HG03342 (cell line): Measurements from ENCODE around the gene OR5AN1.
"Not testable (repeated sequence)": the region's sequence is repeated elsewhere in the genome, so short reads cannot be mapped to it uniquely, and the experiment has no call there.

Source experiments
- ATAC-seq: cut with Tn5 transposase; IDR thresholded peaks from one replicate; pipeline ENCODE4 v1.9.1; 2021; ENCODE audit warnings: mild to moderate bottlenecking, moderate library complexity; ENCODE audit not compliant: unreplicated experiment

OR5AN1 gene, protein sequence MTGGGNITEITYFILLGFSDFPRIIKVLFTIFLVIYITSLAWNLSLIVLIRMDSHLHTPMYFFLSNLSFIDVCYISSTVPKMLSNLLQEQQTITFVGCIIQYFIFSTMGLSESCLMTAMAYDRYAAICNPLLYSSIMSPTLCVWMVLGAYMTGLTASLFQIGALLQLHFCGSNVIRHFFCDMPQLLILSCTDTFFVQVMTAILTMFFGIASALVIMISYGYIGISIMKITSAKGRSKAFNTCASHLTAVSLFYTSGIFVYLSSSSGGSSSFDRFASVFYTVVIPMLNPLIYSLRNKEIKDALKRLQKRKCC

DNA sequence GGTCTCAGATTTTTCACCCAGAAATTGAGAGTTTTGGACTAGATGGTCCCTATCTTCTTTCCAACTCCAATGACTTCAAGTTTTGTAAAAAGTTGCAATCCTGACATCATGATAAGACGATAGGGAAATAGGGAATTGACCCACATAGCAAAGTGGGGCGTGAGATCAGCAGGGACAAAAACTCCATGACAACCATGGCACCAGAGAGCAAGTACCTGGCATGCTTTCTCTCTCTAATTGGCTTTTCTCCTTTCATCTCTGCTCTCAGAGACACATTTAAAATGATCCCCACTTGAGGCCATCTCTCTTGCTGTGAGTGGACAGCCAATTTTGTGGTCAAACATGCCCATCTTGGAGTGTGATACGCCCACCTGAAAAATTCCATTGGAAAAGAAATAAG, at the start of gene OR5AN1:
TSS of gene OR5AN1 (plus strand) at position 301 of the 400 bp plus-strand sequence. CDS start 5,564 bp downstream, outside the sequence.
- ATAC-seq: no peak

DNA sequence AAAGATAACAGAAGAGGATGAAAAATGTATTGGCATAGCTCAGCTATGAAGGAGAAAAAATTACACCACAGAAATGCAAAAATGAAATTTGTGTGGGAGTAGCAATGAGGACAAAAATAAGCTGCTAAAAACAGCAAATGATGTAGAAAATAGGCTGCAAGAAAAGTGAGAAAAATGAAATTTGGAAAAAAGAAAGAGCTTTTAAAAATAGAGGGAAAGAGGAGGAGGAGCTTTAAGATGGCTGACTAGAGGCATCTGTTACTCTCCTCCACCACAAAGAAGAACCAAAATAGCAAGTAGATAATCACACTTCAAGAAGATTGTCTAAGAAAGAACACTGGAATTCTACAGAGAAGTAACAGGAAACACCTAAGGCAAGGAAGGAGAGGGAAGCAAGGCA, 23.7 kb upstream of the OR5AN1 start:
- ATAC-seq: no peak

DNA sequence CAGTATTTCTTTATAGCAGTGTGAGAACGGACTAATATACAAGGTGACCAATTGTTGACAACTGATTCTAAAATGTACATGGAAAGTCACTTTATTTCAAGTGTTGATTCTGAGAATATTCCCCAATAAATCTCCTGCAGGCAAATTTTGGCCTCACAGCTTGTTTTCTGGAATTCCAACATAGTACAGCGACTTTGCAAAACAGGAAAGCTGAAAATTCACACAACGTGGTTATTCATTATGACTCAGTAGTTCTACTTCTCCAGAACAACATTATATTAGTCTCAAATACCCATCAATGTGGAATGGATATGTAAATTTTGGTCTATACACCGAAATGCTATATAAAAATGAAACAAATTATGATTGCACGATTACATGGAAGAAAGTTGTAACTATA, 22.5 kb upstream of the OR5AN1 start:
- ATAC-seq: no peak

DNA sequence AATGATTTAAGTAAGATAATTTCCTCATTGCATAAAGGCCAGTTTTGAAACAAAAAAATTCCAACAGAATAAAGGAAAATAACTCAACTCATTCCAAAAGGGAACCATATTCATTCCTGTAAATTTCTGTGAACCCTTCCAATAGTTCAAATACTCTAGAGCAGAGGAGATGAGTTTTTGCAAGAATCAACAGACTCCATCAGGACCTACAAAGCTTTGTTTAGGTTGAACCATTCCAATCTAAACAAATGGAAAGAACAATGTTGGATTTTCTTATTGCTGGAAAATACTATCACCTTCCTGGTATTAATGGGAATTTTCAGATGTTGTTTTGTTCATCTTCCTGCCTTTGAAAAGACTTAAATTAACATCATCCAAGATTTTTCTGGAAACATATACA, 21.8 kb upstream of the OR5AN1 start:
- ATAC-seq: no peak

DNA sequence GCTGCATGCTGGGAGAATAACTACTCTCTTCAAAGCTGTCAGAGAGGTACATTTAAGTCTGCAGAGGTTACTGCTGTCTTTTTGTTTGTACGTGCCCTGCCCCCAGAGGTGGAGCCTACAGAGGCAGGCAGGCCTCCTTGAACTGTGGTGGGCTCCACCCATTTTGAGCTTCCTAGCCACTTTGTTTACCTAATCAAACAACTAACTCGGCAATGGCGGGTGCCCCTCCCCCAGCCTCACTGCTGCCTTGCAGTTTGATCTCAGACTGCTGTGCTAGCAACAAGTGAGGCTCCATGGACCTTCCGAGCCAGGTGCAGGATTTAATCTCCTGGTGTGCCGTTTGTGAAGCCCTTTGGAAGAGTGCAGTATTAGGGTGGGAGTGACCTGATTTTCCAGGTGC, 9.0 kb upstream of the OR5AN1 start:
- ATAC-seq: not testable (repeated sequence)

DNA sequence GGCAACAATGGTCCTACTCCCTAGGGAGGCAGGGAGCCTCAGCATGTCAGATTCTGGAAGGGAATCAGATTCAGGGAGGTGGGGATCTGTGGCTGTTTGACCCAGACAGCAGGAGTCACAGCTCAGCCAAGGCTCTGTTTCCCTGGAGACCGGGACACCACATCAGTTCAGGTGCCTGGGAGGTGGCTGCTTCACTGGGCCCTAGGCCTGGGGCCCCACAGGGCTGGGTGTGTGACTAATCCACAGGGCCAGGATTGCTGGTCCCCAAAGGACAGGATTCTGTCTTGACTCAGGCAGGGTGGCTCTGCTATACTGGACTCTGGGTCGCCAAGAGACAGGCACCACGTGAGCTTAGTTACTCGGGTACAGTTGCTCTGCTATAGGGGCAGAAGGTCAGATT, 3.5 kb upstream of the OR5AN1 start:
- ATAC-seq: no peak

DNA sequence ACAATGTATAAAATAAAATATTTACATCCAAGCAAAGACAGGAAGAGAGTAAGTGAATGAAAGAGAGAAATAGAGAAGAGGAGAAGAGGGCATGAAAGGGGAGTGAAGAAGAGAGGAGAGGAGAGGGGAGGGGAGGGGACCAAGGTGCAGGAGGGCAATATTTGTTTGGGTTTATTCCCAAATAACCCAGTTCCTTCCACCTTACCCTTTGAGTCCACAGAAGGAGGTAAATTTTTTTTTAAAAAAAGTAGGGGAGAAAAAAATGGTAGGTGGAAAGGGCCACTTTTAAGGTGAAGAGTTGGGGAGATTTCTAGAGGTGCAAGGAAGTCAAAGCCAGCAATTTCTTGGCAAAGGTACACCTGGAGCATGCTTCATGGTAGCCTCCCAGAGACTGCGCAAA, 2.1 kb upstream of the OR5AN1 start:
- ATAC-seq: no peak

DNA sequence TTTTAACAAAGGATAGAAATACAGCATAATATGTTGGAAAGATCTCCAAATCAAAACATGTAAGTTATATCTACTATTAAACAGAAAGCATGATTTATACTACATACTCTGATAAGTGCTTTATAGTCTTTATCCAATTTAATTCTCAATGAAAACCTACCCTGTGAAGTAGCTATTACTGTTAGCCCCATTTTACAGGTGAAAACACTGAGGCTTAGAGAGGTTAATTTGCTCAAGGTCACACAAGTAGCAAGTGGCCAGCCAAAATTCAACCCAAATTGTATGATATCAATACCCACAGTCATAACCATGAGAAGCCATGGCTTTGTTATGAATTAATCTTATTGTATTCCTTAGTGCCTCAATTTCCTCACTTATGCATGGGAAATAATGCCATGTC, 675 bp upstream of the OR5AN1 start:
- ATAC-seq: no peak

DNA sequence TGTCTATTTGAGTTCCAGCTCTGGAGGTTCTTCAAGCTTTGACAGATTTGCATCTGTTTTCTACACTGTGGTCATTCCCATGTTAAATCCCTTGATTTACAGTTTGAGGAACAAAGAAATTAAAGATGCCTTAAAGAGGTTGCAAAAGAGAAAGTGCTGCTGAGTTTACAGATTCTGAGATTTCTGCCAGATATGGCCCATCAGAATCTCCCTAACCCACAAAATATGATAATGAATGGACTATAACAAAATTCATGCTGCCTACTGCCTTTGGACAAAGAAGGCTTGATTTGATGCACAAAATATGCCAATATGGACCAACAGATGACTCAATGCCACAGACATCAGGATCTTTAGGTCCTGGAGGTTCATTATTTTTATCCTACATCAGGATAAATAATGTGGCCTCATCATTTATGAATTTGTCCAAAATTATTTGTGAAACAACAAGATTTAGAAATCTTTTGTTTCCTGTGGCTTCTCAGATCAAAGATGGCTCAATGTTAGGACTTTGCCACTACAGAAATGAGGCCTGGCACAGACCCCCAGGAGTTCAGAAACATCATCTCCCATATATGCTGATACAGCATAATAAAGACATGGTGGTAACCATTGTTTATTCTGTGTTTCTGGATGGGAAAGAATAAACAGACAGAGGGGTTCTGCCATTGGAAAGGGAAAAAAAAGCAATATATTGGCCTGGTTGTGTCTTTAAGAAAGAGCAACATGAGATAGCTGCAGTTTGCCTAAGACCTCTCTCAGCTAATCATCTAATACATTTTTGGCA, 6.7 kb downstream of the OR5AN1 start:
- no peak for ATAC-seq

DNA sequence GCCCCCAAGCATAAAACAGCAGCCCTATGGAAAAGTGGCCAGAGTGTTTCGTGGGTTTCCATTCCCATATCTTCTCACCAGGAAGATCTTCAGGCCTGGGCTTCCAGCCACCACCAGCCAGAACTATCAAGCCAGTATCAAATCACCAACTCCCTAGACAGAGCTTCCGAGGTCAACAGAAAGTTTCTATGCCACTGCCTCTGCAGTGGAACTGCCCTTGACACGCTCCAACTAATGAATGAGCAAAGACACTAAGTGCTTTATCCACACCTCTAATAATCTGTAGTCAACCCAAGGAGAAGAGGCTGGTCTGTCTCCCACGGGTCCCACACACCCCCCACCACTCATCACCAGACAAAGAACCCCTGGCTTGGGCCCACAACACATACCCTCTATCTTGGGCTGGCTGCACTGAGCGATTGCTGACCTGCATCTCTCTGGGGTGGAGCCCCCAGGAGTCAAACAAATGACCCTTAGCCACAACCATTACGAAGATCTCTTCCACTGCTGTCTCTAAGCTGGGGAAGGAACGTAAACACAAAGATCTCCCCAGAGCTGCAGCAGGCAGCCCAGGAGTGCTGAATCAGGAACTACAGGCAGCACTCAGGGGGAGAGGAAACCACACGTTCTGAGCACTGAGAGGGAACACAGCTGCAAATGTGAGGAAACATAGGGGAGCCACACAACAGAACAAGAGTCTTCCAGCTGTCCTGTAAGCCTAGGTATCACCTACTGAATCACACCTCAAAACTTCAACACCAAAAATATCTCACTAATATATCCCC, 9.7 kb downstream of the OR5AN1 start:
- ATAC-seq: no peak

DNA sequence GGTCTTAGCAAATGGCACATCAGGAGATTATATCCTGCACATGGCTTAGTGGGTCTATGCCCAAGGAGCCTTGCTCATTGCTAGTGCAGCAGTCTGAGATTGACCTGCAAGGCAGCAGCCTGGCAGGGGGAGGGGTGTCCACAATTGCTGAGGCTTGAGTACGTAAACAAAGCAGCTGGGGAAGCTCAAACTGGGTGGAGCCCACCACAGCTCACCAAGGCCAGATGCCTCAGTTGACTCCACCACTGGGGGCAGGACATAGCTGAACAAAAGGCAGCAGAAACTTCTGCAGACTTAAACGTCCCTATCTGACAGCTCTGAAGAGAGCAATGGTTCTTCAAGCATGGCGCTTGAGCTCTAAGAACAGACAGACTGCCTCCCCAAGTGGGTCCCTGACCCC, 13.6 kb downstream of the OR5AN1 start:
- ATAC-seq: not testable (repeated sequence)

DNA sequence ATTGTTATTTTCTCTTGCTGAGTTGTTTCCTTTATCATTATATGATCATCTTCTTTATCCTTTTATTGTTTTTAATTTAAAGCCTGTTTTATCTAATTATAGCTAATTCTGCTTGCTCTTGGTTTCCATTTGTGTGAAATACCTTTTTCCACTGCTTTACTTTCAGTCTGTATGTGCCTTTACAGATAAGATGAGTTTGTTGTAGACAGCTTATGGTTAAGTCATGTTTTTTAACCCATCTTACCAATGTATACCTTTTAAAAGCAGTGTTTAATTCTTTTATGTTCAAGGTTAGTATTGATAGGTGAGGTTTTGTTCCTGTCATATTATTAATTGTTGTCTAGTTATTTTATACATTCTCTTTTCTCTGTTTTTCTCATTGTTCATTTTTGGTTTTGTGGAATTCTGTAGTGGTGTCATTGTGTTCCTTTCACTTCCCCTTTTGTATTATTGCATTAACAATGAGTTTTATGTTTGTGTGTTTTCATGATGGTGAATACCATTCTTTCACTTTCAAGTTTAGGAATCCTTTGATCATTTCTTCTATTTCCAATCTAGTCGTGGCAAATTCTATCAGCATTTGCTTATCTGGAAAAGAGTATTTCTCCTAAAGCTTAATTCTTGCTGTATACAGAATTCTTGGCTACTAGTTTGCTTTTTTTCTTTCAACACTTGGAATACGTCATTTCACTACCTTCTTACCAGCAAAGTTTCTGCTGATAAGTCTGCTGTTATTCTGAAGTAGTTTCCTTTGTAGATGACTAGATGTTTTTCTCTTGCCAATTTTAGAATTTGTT, 21.8 kb downstream of the OR5AN1 start:
- ATAC-seq: peak; percentile 97

DNA sequence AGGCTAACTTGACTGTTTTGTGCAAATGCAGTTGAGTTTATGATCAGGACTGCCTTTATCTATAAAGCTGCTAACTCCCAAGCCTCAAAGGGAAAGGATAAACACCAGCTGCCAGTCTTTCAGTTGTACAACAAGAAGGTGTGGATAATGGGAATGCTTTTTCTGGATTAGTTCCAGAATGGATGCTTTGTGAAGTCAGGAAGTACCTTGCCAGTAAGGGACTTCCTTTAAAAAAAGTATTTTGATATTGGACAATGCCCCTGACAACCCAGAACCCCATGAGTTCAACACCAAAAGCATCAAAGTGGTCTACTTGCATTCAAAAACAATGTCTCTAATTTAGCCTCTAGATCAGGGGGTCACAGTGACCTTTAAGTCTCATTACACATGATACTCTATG, 35.5 kb downstream of the OR5AN1 start:
- no peak for ATAC-seq

DNA sequence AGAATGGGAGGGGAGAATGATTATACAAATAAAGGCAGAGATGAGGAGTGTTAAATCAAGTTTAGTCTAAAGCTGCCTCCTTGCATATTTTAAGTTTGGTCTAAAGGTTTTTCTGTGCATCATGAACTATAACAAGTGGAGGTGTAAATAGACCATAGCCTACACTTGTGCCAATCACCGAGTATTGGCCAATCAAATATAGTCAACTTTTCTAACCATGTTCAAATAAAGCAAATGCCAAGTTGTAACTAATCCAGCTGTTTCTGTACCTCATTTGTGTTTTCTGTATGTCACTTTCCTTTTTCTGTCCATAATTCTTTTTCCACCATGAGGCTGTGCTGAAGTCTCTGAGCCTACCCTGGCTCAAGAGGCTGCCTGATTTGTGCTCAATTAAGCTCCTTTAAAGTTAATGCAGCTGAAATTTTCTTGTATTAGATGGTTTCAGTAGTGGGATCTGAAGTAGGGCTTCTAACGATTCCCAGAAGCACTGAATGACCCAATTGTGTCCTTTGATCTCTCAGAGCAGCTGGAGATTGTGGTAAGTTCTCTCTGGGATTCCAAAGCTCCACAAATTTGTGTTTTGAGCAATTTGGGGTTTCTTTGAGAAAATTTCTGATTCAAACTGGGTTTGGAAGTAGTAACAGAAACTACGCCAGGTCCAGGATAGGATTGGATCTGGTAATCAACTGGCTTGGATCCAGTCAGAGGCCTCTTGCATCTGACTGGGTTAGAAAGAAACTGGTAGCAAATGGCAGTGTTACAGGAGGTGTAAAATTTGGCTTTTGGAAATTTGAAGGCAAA, 42.0 kb downstream of the OR5AN1 start:
- no peak for ATAC-seq

DNA sequence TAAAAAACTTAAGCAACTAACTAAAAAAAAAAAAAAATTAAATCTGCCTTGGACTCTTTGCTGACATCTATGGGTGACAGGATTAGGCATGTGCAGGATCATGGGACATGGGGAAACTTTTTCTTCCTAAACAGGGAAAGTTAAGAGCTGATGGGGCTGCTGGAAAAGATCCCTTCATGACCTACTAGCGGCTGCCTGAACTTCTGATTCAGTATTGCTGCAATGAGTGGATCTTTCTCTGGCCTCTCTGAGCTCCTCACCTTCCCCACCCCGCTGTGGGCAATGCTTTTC, 42.5 kb downstream of the OR5AN1 start:
- no peak for ATAC-seq

DNA sequence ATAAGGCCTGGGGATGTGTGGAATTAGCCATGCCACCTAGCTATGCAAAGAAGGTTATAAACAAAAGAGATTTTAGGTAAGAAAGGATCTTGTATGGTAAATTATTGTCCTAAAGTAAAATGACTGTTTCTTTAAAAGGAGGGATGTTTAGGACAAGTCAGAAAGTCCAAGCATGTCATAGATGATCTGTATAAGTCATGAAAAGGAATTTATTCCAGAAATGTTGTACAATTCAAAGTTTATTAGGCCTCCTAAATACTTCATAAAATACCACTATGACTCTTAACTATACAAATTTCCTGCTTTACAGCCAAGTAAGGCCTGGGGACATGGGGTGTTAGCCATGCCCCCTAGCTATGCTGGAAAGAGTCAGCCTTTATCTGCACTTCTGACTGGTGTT, 44.9 kb downstream of the OR5AN1 start:
- no peak for ATAC-seq

DNA sequence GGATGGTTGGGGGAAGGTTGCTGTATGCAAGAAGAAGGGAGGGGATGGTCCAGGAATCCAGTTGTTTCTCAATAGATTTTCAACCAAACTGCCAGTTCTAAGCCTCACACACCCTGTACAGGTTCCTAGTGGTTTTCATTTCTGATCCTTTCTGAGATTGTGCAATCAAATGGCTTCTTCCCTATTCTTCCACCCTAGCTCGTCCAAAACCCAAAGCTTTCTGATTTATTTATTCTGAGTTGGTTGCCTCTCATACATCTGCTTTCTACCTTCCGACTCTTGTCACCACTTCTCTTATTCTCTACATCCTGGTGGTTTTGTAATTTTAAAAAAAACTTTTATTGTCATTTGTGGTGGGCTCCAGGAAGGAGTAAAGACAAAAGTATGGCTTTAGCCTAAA, 55.0 kb downstream of the OR5AN1 start:
- no peak for ATAC-seq

DNA sequence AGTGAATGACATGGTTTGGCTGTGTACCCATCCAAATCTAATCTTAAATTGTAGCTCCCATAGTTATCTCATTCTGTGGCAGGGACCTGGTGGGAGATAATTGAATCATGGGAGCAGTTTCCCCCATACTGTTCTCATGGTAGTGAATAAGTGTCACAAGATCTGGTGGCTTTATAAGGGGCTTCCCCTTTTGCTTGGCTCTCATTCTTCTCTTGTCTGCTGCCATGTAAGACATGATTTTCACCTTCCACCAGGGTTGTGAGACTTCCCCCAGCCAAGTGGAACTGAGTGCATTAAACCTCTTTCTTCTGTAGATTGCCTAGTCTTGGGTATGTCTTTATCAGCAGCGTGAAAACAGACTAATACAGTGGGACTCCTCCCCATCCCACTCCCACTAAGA, 56.4 kb downstream of the OR5AN1 start:
- no peak for ATAC-seq

DNA sequence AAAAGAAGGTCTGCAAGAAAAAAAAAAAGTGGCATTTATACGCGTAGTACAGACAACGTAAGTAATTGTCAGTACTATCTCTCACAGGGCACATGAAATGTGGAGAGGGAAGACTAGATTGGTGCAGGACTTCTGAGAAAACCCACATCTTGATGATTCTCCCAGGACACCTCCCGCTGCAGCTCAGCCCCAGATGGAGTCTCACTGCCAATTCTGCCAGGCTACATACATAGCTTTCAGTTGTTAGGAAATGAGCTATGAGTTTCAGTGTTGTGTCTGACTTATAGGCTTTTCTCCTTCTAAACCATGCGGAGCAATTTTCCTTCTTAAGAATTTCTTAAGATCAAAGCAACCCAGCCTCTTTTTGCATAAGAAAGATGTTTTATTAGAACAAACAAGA, 57.9 kb downstream of the OR5AN1 start:
- ATAC-seq: no peak

DNA sequence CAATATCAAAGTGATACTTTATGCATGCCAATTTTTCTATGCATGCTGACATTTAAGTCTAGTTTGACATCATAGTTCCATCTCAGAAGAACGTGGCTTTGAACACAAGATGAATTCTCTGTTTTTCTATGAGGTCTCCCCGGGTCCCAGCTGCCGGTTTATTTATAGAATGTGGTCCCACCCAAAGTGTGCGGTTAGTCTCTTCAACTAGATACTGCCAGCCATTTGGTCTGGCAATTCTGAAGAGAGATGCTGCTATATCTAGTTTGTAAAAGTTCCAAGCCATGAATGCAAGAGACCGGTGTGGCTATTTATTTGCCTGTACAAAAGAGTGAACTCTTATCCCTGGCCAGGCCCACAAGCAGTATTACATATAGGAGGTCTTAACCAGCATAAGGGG, 58.3 kb downstream of the OR5AN1 start:
- ATAC-seq: no peak
